Right ventricle myocardium inferior (tissue), 1 donor: Measurements from ENCODE around the gene PSMD13. TPM values are rescaled to one million over a fixed set of nuclear protein-coding genes. Genes with fewer than 3 reads are reported as not detected.
A peak's percentile ranks its signal among the peaks of the same experiment; 100 is the strongest.
"Not testable (repeated sequence)": the region's sequence is repeated elsewhere in the genome, so short reads cannot be mapped to it uniquely, and the experiment has no call there.

ENCODE experiments used
- ATAC-seq: fragments of 200-7000 bp; cut with Tn5 transposase; one replicate; pipeline ENCODE4 v1.9.1; 2020; ENCODE audit warnings: mild to moderate bottlenecking, moderate library complexity
- DNase-seq: peaks from one replicate; pipeline ENCODE4 v3.0.0; 2021; ENCODE audit errors: missing footprints
- intact Hi-C: fragments of 100-400 bp; cut with DNase I; formaldehyde crosslinking; loops from one replicate; pipeline ENCODE4 v1.11.0; 2022
- total RNA-seq: library from RNA; stranded (reverse); fragmentation: NEBNext Ultra II Directional; extraction: Animal tissue kit (Norgen Biotek cat#: 25700); gene quantifications from one replicate; pipeline ENCODE4 v1.2.1, GENCODE V29; 2021
- donor health status: DM: no; HTN: yes; CAD: no; lungs with severe emphysema.

The PSMD13 gene
- total RNA-seq, 1 donor from 2014 or later, result 91.7 TPM

- intact Hi-C loops, result no loop called here
- DNase-seq (no peak), ATAC-seq (no peak)
Measured at GRCh38 chr11:257766-258493, 21.2 kb downstream of the PSMD13 start.

GRCh38 chr11:259413-259812, 22.6 kb downstream of the PSMD13 start:
- intact Hi-C loops, result no loop called here
- ATAC-seq (no peak), DNase-seq (no peak)

- intact Hi-C loops, result no loop called here
- DNase-seq (no peak), ATAC-seq (no peak)
Measured at GRCh38 chr11:261624-262023, 24.8 kb downstream of the PSMD13 start.

GRCh38 chr11:266676-267439, 30.1 kb downstream of the PSMD13 start:
- DNase-seq (peak; percentile 66), ATAC-seq (no peak)
- intact Hi-C loops, result no loop called here

- ATAC-seq, result peak; percentile 41
- intact Hi-C loops, result no loop called here
- peak; percentile 88 for DNase-seq
Measured at GRCh38 chr11:267491-267994, 30.8 kb downstream of the PSMD13 start.

GRCh38 chr11:268716-269145, 32.0 kb downstream of the PSMD13 start:
- ATAC-seq (peak; percentile 82), DNase-seq (peak; percentile 89)
- intact Hi-C loops, result not testable (repeated sequence)

- ATAC-seq, result peak; percentile 42
- intact Hi-C loops, result no loop called here
- DNase-seq, result no peak
Measured at GRCh38 chr11:269146-269890, 32.5 kb downstream of the PSMD13 start.

GRCh38 chr11:270451-271318, 33.9 kb downstream of the PSMD13 start:
- intact Hi-C loops, result no loop called here
- DNase-seq (no peak), ATAC-seq (no peak)

- DNase-seq, result no peak
Measured at GRCh38 chr11:271319-271715, 34.5 kb downstream of the PSMD13 start.

GRCh38 chr11:272195-272930, 35.6 kb downstream of the PSMD13 start:
- ATAC-seq, result no peak
- intact Hi-C loops, result no loop called here
- no peak for DNase-seq

More at GRCh38 chr11:271319-271715, 34.5 kb downstream of the PSMD13 start:
- intact Hi-C loops, result no loop called here
- ATAC-seq, result no peak

GRCh38 chr11:272931-273198, 36.1 kb downstream of the PSMD13 start:
- intact Hi-C loops, result no loop called here
- DNase-seq, result no peak
- ATAC-seq, result no peak

GRCh38 chr11:276219-276618, 39.4 kb downstream of the PSMD13 start:
- ATAC-seq (no peak), DNase-seq (no peak)
- intact Hi-C loops, result no loop called here

- ATAC-seq, result no peak
- DNase-seq, result peak; percentile 35
- intact Hi-C loops, result no loop called here
Measured at GRCh38 chr11:278001-278951, 41.5 kb downstream of the PSMD13 start, which contains the start of gene NLRP6. TSS of gene NLRP6 (plus strand) at chr11:278407. CDS start at chr11:278570, 163 bp downstream.

GRCh38 chr11:279040-279965, 42.5 kb downstream of the PSMD13 start:
- intact Hi-C loops, result no loop called here
- peak; percentile 33 for ATAC-seq
- DNase-seq, result peak; percentile 73

- intact Hi-C loops, result no loop called here
- DNase-seq, result peak; percentile 80
- ATAC-seq, result peak; percentile 20
Measured at GRCh38 chr11:279966-280705, 43.4 kb downstream of the PSMD13 start.
